ENCODE results near the gene RORB.

Gene RORB

GRCh38 chr9:74479711-74480110 is 17.4 kb upstream of the RORB start:
- no peak for DNase-seq (ENCODE audit: low spot score)
- in situ Hi-C loops (cut with MboI; ENCODE audit: low sequenced_read_pairs, unreplicated experiment), result no loop called here
- TF ChIP-seq CTCF (IDR thresholded peaks at IDR 0.05; ENCODE audit: borderline replicate concordance, control extremely low read depth, extremely low read depth, insufficient read depth, missing control alignments), result no peak

- no peak for DNase-seq (ENCODE audit: low spot score)
- no peak for TF ChIP-seq CTCF (IDR thresholded peaks at IDR 0.05; ENCODE audit: borderline replicate concordance, control extremely low read depth, extremely low read depth, insufficient read depth, missing control alignments)
- in situ Hi-C loops (cut with MboI; ENCODE audit: low sequenced_read_pairs, unreplicated experiment), result no loop called here
Observed at GRCh38 chr9:74487395-74487794, 9.7 kb upstream of the RORB start.

DNA sequence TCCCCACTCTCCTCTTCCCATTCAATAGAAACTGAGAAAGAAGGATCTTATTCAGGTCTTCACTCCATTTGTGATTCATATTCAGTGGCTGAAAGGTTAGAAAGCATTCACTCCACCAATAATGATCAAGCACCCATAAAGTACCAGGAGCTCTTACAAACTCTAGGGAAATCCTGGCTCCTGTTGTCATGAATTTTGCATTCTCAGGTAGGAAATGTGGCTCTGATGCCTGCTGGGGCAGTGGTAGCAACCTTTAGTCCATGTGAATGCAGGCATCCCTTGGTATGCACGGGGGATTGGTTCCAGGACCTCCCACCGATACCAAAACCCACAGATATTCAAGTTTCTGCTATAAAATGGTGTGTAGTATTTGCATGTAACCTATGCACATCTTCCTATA is 3.6 kb upstream of the RORB start:
- in situ Hi-C loops (cut with MboI; ENCODE audit: low sequenced_read_pairs, unreplicated experiment), result no loop called here
- no peak for TF ChIP-seq CTCF (IDR thresholded peaks at IDR 0.05; ENCODE audit: borderline replicate concordance, control extremely low read depth, extremely low read depth, insufficient read depth, missing control alignments)
- no peak for DNase-seq (ENCODE audit: low spot score)

DNA sequence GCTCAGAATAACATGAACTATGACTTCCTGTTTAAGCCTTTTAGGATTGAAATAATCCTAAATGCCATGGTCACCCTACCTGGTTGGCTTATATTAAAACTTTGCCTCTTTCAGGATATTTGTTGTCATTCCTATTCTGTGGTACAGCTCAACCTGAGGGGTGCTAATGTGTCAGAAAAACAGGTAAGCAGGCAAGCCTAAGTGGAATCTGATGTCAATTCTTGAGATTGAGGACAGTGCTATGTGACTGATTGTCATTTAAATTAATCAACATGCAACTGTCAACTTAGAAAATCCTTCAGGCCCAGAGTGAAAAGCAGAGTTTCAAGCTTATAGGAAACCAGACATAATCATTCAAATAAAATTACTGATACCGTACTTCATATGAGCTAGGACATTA is 2.6 kb upstream of the RORB start:
- TF ChIP-seq CTCF (IDR thresholded peaks at IDR 0.05; ENCODE audit: borderline replicate concordance, control extremely low read depth, extremely low read depth, insufficient read depth, missing control alignments), result no peak
- in situ Hi-C loops (cut with MboI; ENCODE audit: low sequenced_read_pairs, unreplicated experiment), result no loop called here
- DNase-seq (ENCODE audit: low spot score), result no peak

GRCh38 chr9:74496406-74496805 is 729 bp upstream of the RORB start:
- no peak for TF ChIP-seq CTCF (IDR thresholded peaks at IDR 0.05; ENCODE audit: borderline replicate concordance, control extremely low read depth, extremely low read depth, insufficient read depth, missing control alignments)
- peak; percentile 3 for DNase-seq (ENCODE audit: low spot score)
- in situ Hi-C loops (cut with MboI; ENCODE audit: low sequenced_read_pairs, unreplicated experiment), result no loop called here

DNA sequence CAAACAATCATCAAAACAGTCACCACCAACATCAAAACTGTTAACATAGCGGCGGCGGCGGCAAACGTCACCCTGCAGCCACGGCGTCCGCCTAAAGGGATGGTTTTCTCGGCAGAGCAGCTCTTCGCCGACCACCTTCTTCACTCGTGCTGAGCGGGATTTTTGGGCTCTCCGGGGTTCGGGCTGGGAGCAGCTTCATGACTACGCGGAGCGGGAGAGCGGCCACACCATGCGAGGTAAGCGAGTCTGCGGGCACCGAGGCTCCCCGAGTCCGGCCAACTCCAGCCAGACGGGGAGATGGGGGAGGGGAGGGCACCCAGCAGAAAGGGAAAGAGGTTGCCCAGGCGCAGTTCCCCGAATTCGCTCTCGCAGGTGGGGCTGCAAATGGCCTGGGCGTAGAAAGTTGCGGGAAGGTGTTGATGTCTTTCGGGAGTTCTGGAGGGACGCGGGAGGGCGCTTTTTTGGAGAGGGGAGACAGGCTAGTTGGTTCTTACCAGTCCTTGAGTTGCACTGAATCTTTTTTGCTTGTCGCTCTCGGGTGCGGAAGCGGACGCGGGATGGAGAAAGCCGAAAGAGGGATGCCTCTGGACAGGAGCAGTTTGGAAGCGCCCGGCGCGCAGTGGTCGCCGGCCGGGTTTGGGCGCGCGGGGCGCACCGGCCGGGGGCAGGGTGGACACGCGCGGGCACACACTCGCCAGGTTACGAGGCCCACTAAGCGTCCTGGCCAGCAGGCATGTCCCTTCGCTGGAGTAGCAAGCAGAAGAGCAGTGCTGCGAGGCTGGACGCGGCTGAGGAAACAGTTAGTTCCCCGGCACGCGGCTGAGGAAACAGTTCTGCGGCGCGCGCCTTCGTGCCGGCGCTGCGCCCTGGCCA is 849 bp downstream of the RORB start:
- no peak for TF ChIP-seq CTCF (IDR thresholded peaks at IDR 0.05; ENCODE audit: borderline replicate concordance, control extremely low read depth, extremely low read depth, insufficient read depth, missing control alignments)
- peak; percentile 44 for DNase-seq (ENCODE audit: low spot score)
- in situ Hi-C loops (cut with MboI; ENCODE audit: low sequenced_read_pairs, unreplicated experiment), result no loop called here
